LNCAP (cell line): ENCODE results near the gene MST1R.

Source experiments
- CTCF ChIP-seq: fragments of 450-650 bp; IDR thresholded peaks from 2 replicates; pipeline ENCODE4 v1.5.1; 2017; ENCODE audit warnings: mild to moderate bottlenecking

MST1R gene

GRCh38 chr3:49903451-49904424 is at the start of gene MST1R:
Gene MST1R, minus strand, starts transcription at chr3:49903873. Its CDS starts 264 bp downstream, at chr3:49903609.
- TF ChIP-seq CTCF: no peak

- TF ChIP-seq CTCF: no peak
These were observed 49.3 kb upstream of the MST1R start for GRCh38 chr3:49952924-49953323.

GRCh38 chr3:49942651-49943050 is 39.0 kb upstream of the MST1R start:
- no peak for TF ChIP-seq CTCF

GRCh38 chr3:49940667-49941249 is 37.1 kb upstream of the MST1R start:
- no peak for TF ChIP-seq CTCF

GRCh38 chr3:49939858-49940666 is 36.4 kb upstream of the MST1R start, which contains the start of gene RBM6:
Gene RBM6, plus strand, starts transcription at chr3:49940150. Its CDS starts 22,492 bp downstream, at chr3:49962642.
- no peak for TF ChIP-seq CTCF

GRCh38 chr3:49937090-49937489 is 33.4 kb upstream of the MST1R start:
- no peak for TF ChIP-seq CTCF

GRCh38 chr3:49930922-49931321 is 27.2 kb upstream of the MST1R start:
- TF ChIP-seq CTCF: no peak
